Neural cell (in vitro differentiated cells): ENCODE results near the gene BIRC6. TPM values are rescaled to one million over a fixed set of nuclear protein-coding genes. Genes with fewer than 3 reads are reported as not detected.

Source experiments
- H2AFZ ChIP-seq: fragments of 200-600, 300-800 bp; sonication (generic), shearing (Covaris generic); 2 replicates; pipeline ENCODE4 v1.6.0; 2014; ENCODE audit warnings: low read depth, mild to moderate bottlenecking, antibody characterized with exemption, low read length, moderate library complexity
- H3F3A ChIP-seq: fragments of 200-600 bp; shearing (Covaris generic); 2 replicates; pipeline ENCODE4 v1.6.1; 2016; ENCODE audit warnings: mild to moderate bottlenecking, moderate library complexity, mixed read lengths, antibody characterized with exemption, low read length; ENCODE audit not compliant: insufficient read depth, poor library complexity, severe bottlenecking
- H3K27ac ChIP-seq: fragments of 200-600, 300-800 bp; sonication (generic), shearing (Covaris generic); 2 replicates; pipeline ENCODE4 v1.5.1; 2014; ENCODE audit warnings: mild to moderate bottlenecking, low read length, moderate library complexity
- H3K27me3 ChIP-seq: fragments of 300-800, 200-600 bp; sonication (generic), shearing (Covaris generic); 2 replicates; pipeline ENCODE4 v1.6.0; 2014; ENCODE audit warnings: mild to moderate bottlenecking, low read depth, low read length, moderate library complexity; ENCODE audit not compliant: insufficient read depth
- H3K36me3 ChIP-seq: fragments of 300-800, 200-600 bp; sonication (generic), shearing (Covaris generic); 2 replicates; pipeline ENCODE4 v1.5.1; 2014; ENCODE audit warnings: mild to moderate bottlenecking, antibody characterized with exemption, low read length, moderate library complexity; ENCODE audit not compliant: insufficient read depth
- H3K4me2 ChIP-seq: fragments of 300-800, 200-600 bp; sonication (generic), shearing (Covaris generic); 2 replicates; pipeline ENCODE4 v1.6.0; 2014; ENCODE audit warnings: mild to moderate bottlenecking, low read length
- H3K4me3 ChIP-seq: fragments of 300-800, 200-600 bp; sonication (generic), shearing (Covaris generic); 2 replicates; pipeline ENCODE4 v1.5.1; 2014; ENCODE audit warnings: mild to moderate bottlenecking, low read length, moderate library complexity
- H3K79me2 ChIP-seq: fragments of 200-600 bp; shearing (Covaris generic); replicated peaks from 2 replicates; pipeline ENCODE4 v1.6.0; 2014; ENCODE audit warnings: mild to moderate bottlenecking, low read length, moderate library complexity; ENCODE audit not compliant: insufficient read depth
- H3K9ac ChIP-seq: fragments of 300-800, 200-600 bp; sonication (generic), shearing (Covaris generic); 2 replicates; pipeline ENCODE4 v1.6.1; 2016; ENCODE audit warnings: mild to moderate bottlenecking, low read length, mixed read lengths
- H3K9me2 ChIP-seq: fragments of 200-600 bp; shearing (Covaris generic); 2 replicates; pipeline ENCODE4 v1.6.1; 2016; ENCODE audit warnings: mild to moderate bottlenecking, low read length, mixed read lengths; ENCODE audit not compliant: insufficient read depth
- H3K9me3 ChIP-seq: fragments of 200-600, 300-800 bp; sonication (generic), shearing (Covaris generic); 2 replicates; pipeline ENCODE4 v1.6.1; 2016; ENCODE audit warnings: mild to moderate bottlenecking, mixed run types, low read length, moderate library complexity, mixed read lengths
- H4K20me1 ChIP-seq: fragments of 200-600 bp; shearing (Covaris generic); 2 replicates; pipeline ENCODE4 v1.6.1; 2016; ENCODE audit warnings: mild to moderate bottlenecking, mixed run types; ENCODE audit not compliant: insufficient read depth
- CTCF ChIP-seq: fragments of 450-650 bp; IDR thresholded peaks from 2 replicates; pipeline ENCODE4 v1.5.1; 2014; ENCODE audit warnings: antibody characterized with exemption, mild to moderate bottlenecking, moderate library complexity; ENCODE audit not compliant: poor library complexity, severe bottlenecking
- EP300 ChIP-seq: fragments of 450-650 bp; conservative IDR thresholded peaks from 2 replicates; pipeline ENCODE4 v1.6.1; 2014; ENCODE audit warnings: antibody characterized with exemption, mild to moderate bottlenecking, moderate library complexity; ENCODE audit not compliant: poor library complexity, severe bottlenecking
- EZH2 ChIP-seq: fragments of 200-600, 300-800 bp; shearing (Covaris generic), sonication (generic); IDR thresholded peaks from 2 replicates; pipeline ENCODE4 v1.6.1; 2014; ENCODE audit warnings: antibody characterized with exemption, low read length, borderline replicate concordance, mild to moderate bottlenecking; ENCODE audit not compliant: insufficient read depth, poor library complexity, severe bottlenecking
- MXI1 ChIP-seq: fragments of 450-650 bp; conservative IDR thresholded peaks from 2 replicates; pipeline ENCODE4 v1.6.1; 2014; ENCODE audit warnings: antibody characterized with exemption, mild to moderate bottlenecking; ENCODE audit not compliant: poor library complexity, severe bottlenecking
- POLR2AphosphoS5 ChIP-seq: IDR thresholded peaks from 2 replicates; pipeline ENCODE4 v1.6.1; 2012
- RAD21 ChIP-seq: fragments of 450-650 bp; conservative IDR thresholded peaks from 2 replicates; pipeline ENCODE4 v1.6.1; 2014; ENCODE audit warnings: antibody characterized with exemption, mild to moderate bottlenecking, moderate library complexity
- SMC3 ChIP-seq: fragments of 450-650 bp; conservative IDR thresholded peaks from 2 replicates; pipeline ENCODE4 v1.6.1; 2014; ENCODE audit warnings: antibody characterized with exemption, mild to moderate bottlenecking, moderate library complexity; ENCODE audit not compliant: poor library complexity
- TAF1 ChIP-seq: IDR thresholded peaks from 2 replicates; pipeline ENCODE4 v1.6.1; 2012; ENCODE audit warnings: low read depth
- polyA plus RNA-seq: library from polyadenylated mRNA; depleted of rRNA; stranded (reverse); fragments of >200 nt; gene quantifications from 2 replicates; pipeline ENCODE4 v1.2.3, GENCODE V29; 2014

The BIRC6 gene
- polyA plus RNA-seq, 1 donor from 2014 or later, result 109 TPM

GRCh38 chr2:32506446-32506845 lies 149.6 kb downstream of the BIRC6 start:
- no peaks in the 10 kb centered on the region for H3K79me2 ChIP-seq
- no peaks in the 10 kb centered on the region for H3K9me2 ChIP-seq
- H3K27me3 ChIP-seq, result no peaks in the 10 kb centered on the region
- no peak overlapping the region for H3K9ac ChIP-seq
- no peak overlapping the region for H2AFZ ChIP-seq
- no peaks in the 10 kb centered on the region for H3F3A ChIP-seq
- no peak overlapping the region for H3K4me2 ChIP-seq
- H3K36me3 ChIP-seq, result peaks cover 24% of the 10 kb centered on the region
- H3K9me3 ChIP-seq, result no peaks in the 10 kb centered on the region
- H3K27ac ChIP-seq, result no peak overlapping the region
- TF ChIP-seq RAD21, result no peak
- no peak for TF ChIP-seq EZH2
- TF ChIP-seq MXI1, result no peak
- no peak overlapping the region for H3K4me3 ChIP-seq
- H4K20me1 ChIP-seq, result no peaks in the 10 kb centered on the region

GRCh38 chr2:32514946-32515345 lies 158.1 kb downstream of the BIRC6 start:
- Histone ChIP-seq H3K27ac (no peak overlapping the region), H3K4me3 (no peak overlapping the region), H4K20me1 (no peaks in the 10 kb centered on the region), H3K9me2 (no peaks in the 10 kb centered on the region), H3K9me3 (no peaks in the 10 kb centered on the region), H3K36me3 (peaks cover 19% of the 10 kb centered on the region), H3K79me2 (no peaks in the 10 kb centered on the region), H3K27me3 (no peaks in the 10 kb centered on the region), H3K9ac (no peak overlapping the region), H2AFZ (no peak overlapping the region), H3K4me2 (no peak overlapping the region), H3F3A (no peaks in the 10 kb centered on the region)
- TF ChIP-seq CTCF (no peak), RAD21 (no peak)

- H3K36me3 ChIP-seq, result peaks cover 19% of the 10 kb centered on the region
- H3K27ac ChIP-seq, result no peak overlapping the region
- no peak for TF ChIP-seq POLR2AphosphoS5
- no peak for TF ChIP-seq CTCF
- TF ChIP-seq TAF1, result no peak
- no peak for TF ChIP-seq RAD21
- TF ChIP-seq EP300, result no peak
- no peak for TF ChIP-seq SMC3
- no peak for TF ChIP-seq MXI1
- H3K4me2 ChIP-seq, result no peak overlapping the region
- no peaks in the 10 kb centered on the region for H3K9me2 ChIP-seq
- H3K4me3 ChIP-seq, result no peak overlapping the region
- no peaks in the 10 kb centered on the region for H3K27me3 ChIP-seq
- no peaks in the 10 kb centered on the region for H3K79me2 ChIP-seq
- H3K9me3 ChIP-seq, result no peaks in the 10 kb centered on the region
- no peaks in the 10 kb centered on the region for H4K20me1 ChIP-seq
- H2AFZ ChIP-seq, result no peak overlapping the region
- H3K9ac ChIP-seq, result no peak overlapping the region
- H3F3A ChIP-seq, result no peaks in the 10 kb centered on the region
These were observed 159.7 kb downstream of the BIRC6 start for GRCh38 chr2:32516567-32516966.
